Measurements from ENCODE around the gene SMYD3. TPM values are rescaled to one million over a fixed set of nuclear protein-coding genes. Genes with fewer than 3 reads are reported as not detected.

Gene SMYD3
- total RNA-seq, 2 experiments from 2014 or later, result 21.3 to 21.4 TPM

- no peaks in the 10 kb centered on the region for H3K4me1 Mint-ChIP-seq (ENCODE audit: low read depth)
- intact Hi-C loops (cut with micrococcal nuclease), result no loop called here
- no peaks in the 10 kb centered on the region for H3K27me3 Mint-ChIP-seq (ENCODE audit: low read depth)
- peaks cover 26% of the 10 kb centered on the region for H3K36me3 Mint-ChIP-seq (ENCODE audit: low read depth)
- H3K27ac Mint-ChIP-seq, result no peak overlapping the region
- H3K9me3 Mint-ChIP-seq, result peaks cover 11% of the 10 kb centered on the region
- CTCF ChIA-PET, result no interaction called here
- DNase-seq, result no peak
- H3K4me3 Mint-ChIP-seq, result no peak overlapping the region
Measured at GRCh38 chr1:245893025-245893424, 614.1 kb downstream of the SMYD3 start.

- intact Hi-C loops (cut with micrococcal nuclease), result loop anchor here (1.0 to 2.0 kb wide), 2 partner anchors 114 to 732 kb away; no protein-coding TSS in a partner anchor
- Mint-ChIP-seq H3K4me1 (ENCODE audit: low read depth) (no peaks in the 10 kb centered on the region), H3K9me3 (peaks cover 10% of the 10 kb centered on the region), H3K27ac (no peak overlapping the region), H3K27me3 (ENCODE audit: low read depth) (no peaks in the 10 kb centered on the region), H3K4me3 (no peak overlapping the region), H3K36me3 (ENCODE audit: low read depth) (peaks cover 19% of the 10 kb centered on the region)
- peak; percentile 28 for DNase-seq
- CTCF ChIA-PET, result interaction anchor here (1.0 to 1.5 kb wide), 5 partner anchors 14 to 736 kb away, joined by 3 to 5 read pairs (median 4); no protein-coding TSS in a partner anchor
Measured at GRCh38 chr1:245888809-245889208, 618.3 kb downstream of the SMYD3 start.

GRCh38 chr1:245887829-245888228, 619.2 kb downstream of the SMYD3 start:
- no peak for DNase-seq
- Mint-ChIP-seq H3K36me3 (ENCODE audit: low read depth) (peaks cover 11% of the 10 kb centered on the region), H3K9me3 (peaks cover 4% of the 10 kb centered on the region), H3K4me1 (ENCODE audit: low read depth) (no peaks in the 10 kb centered on the region), H3K27me3 (ENCODE audit: low read depth) (no peaks in the 10 kb centered on the region), H3K4me3 (no peak overlapping the region), H3K27ac (no peak overlapping the region)
- CTCF ChIA-PET, result interaction anchor here (0.5 to 1.5 kb wide), 5 partner anchors 11 to 469 kb away, joined by 3 to 4 read pairs (median 3); no protein-coding TSS in a partner anchor
- intact Hi-C loops (cut with micrococcal nuclease), result loop anchor here (2.0 kb wide), 1 partner anchor 731 kb away; no protein-coding TSS in a partner anchor

- intact Hi-C loops (cut with micrococcal nuclease), result no loop called here
- H3K27ac Mint-ChIP-seq, result no peak overlapping the region
- CTCF ChIA-PET, result interaction anchor here (0.6 kb wide), 2 partner anchors 24 to 72 kb away, joined by 3 to 5 read pairs; no protein-coding TSS in a partner anchor
- H3K9me3 Mint-ChIP-seq, result peaks cover 3% of the 10 kb centered on the region
- H3K27me3 Mint-ChIP-seq (ENCODE audit: low read depth), result no peaks in the 10 kb centered on the region
- H3K4me3 Mint-ChIP-seq, result no peak overlapping the region
- no peaks in the 10 kb centered on the region for H3K4me1 Mint-ChIP-seq (ENCODE audit: low read depth)
- peaks cover 11% of the 10 kb centered on the region for H3K36me3 Mint-ChIP-seq (ENCODE audit: low read depth)
- DNase-seq, result no peak
Measured at GRCh38 chr1:245881767-245882391, 625.2 kb downstream of the SMYD3 start.

- H3K4me1 Mint-ChIP-seq (ENCODE audit: low read depth), result no peaks in the 10 kb centered on the region
- DNase-seq, result no peak
- H3K27me3 Mint-ChIP-seq (ENCODE audit: low read depth), result no peaks in the 10 kb centered on the region
- no peak overlapping the region for H3K4me3 Mint-ChIP-seq
- CTCF ChIA-PET, result no interaction called here
- peaks cover 3% of the 10 kb centered on the region for H3K9me3 Mint-ChIP-seq
- peaks cover 13% of the 10 kb centered on the region for H3K36me3 Mint-ChIP-seq (ENCODE audit: low read depth)
- no peak overlapping the region for H3K27ac Mint-ChIP-seq
- intact Hi-C loops (cut with micrococcal nuclease), result no loop called here
Measured at GRCh38 chr1:245880754-245881403, 626.2 kb downstream of the SMYD3 start.

GRCh38 chr1:245879091-245879490, 628.0 kb downstream of the SMYD3 start:
- no peaks in the 10 kb centered on the region for H3K4me1 Mint-ChIP-seq (ENCODE audit: low read depth)
- DNase-seq, result no peak
- intact Hi-C loops (cut with micrococcal nuclease), result no loop called here
- no peaks in the 10 kb centered on the region for H3K27me3 Mint-ChIP-seq (ENCODE audit: low read depth)
- no peak overlapping the region for H3K27ac Mint-ChIP-seq
- H3K4me3 Mint-ChIP-seq, result no peak overlapping the region
- H3K36me3 Mint-ChIP-seq (ENCODE audit: low read depth), result peaks cover 4% of the 10 kb centered on the region
- H3K9me3 Mint-ChIP-seq, result no peaks in the 10 kb centered on the region
- CTCF ChIA-PET, result no interaction called here

GRCh38 chr1:245878585-245878984, 628.5 kb downstream of the SMYD3 start:
- Mint-ChIP-seq H3K36me3 (ENCODE audit: low read depth) (peaks cover 4% of the 10 kb centered on the region), H3K27ac (no peak overlapping the region), H3K9me3 (no peaks in the 10 kb centered on the region), H3K27me3 (ENCODE audit: low read depth) (no peaks in the 10 kb centered on the region), H3K4me1 (ENCODE audit: low read depth) (no peaks in the 10 kb centered on the region), H3K4me3 (no peak overlapping the region)
- no peak for DNase-seq
- CTCF ChIA-PET, result no interaction called here
- intact Hi-C loops (cut with micrococcal nuclease), result no loop called here

GRCh38 chr1:245877976-245878375, 629.1 kb downstream of the SMYD3 start:
- intact Hi-C loops (cut with micrococcal nuclease), result no loop called here
- DNase-seq, result no peak
- Mint-ChIP-seq H3K9me3 (no peaks in the 10 kb centered on the region), H3K27me3 (ENCODE audit: low read depth) (no peaks in the 10 kb centered on the region), H3K4me3 (no peak overlapping the region), H3K4me1 (ENCODE audit: low read depth) (no peaks in the 10 kb centered on the region), H3K27ac (no peak overlapping the region), H3K36me3 (ENCODE audit: low read depth) (peaks cover 4% of the 10 kb centered on the region)
- CTCF ChIA-PET, result no interaction called here

GRCh38 chr1:245876586-245876985, 630.5 kb downstream of the SMYD3 start:
- Mint-ChIP-seq H3K36me3 (ENCODE audit: low read depth) (peaks cover 6% of the 10 kb centered on the region), H3K4me1 (ENCODE audit: low read depth) (no peaks in the 10 kb centered on the region), H3K27me3 (ENCODE audit: low read depth) (no peaks in the 10 kb centered on the region), H3K9me3 (no peaks in the 10 kb centered on the region), H3K4me3 (no peak overlapping the region), H3K27ac (no peak overlapping the region)
- no peak for DNase-seq
- intact Hi-C loops (cut with micrococcal nuclease), result no loop called here
- CTCF ChIA-PET, result interaction anchor here (0.7 kb wide), 1 partner anchor 11 kb away, joined by 3 read pairs; no protein-coding TSS in a partner anchor

GRCh38 chr1:245875581-245876261, 631.4 kb downstream of the SMYD3 start:
- no peak for DNase-seq
- intact Hi-C loops (cut with micrococcal nuclease), result no loop called here
- Mint-ChIP-seq H3K4me3 (no peak overlapping the region), H3K27me3 (ENCODE audit: low read depth) (no peaks in the 10 kb centered on the region), H3K36me3 (ENCODE audit: low read depth) (peaks cover 5% of the 10 kb centered on the region), H3K9me3 (no peaks in the 10 kb centered on the region), H3K27ac (no peak overlapping the region), H3K4me1 (ENCODE audit: low read depth) (no peaks in the 10 kb centered on the region)
- CTCF ChIA-PET, result no interaction called here

GRCh38 chr1:245874942-245875580, 632.0 kb downstream of the SMYD3 start:
- Mint-ChIP-seq H3K4me1 (ENCODE audit: low read depth) (no peaks in the 10 kb centered on the region), H3K9me3 (no peaks in the 10 kb centered on the region), H3K27ac (no peak overlapping the region), H3K27me3 (ENCODE audit: low read depth) (no peaks in the 10 kb centered on the region), H3K36me3 (ENCODE audit: low read depth) (peaks cover 5% of the 10 kb centered on the region), H3K4me3 (no peak overlapping the region)
- DNase-seq, result no peak
- CTCF ChIA-PET, result no interaction called here
- intact Hi-C loops (cut with micrococcal nuclease), result no loop called here

GRCh38 chr1:245873883-245874671, 633.0 kb downstream of the SMYD3 start:
- Mint-ChIP-seq H3K4me3 (no peak overlapping the region), H3K27ac (no peak overlapping the region), H3K27me3 (ENCODE audit: low read depth) (no peaks in the 10 kb centered on the region), H3K4me1 (ENCODE audit: low read depth) (no peaks in the 10 kb centered on the region), H3K36me3 (ENCODE audit: low read depth) (peaks cover 5% of the 10 kb centered on the region), H3K9me3 (no peaks in the 10 kb centered on the region)
- intact Hi-C loops (cut with micrococcal nuclease), result no loop called here
- DNase-seq, result no peak
- CTCF ChIA-PET, result no interaction called here

Measured in activated naive CD4-positive, alpha-beta T cell treated with anti-CD3 and anti-CD28 coated beads for 36 hours (primary cell).